T-cell (primary cell): Measurements from ENCODE around the gene NAXD. TPM values are rescaled to one million over a fixed set of nuclear protein-coding genes. Genes with fewer than 3 reads are reported as not detected.

Experiments used
- ATAC-seq, 4 experiments: fragments of 200-7000 bp in 3 of 4; fragments of 150-1000 bp in 1 of 4; cut with Tn5 transposase; replicated peaks in 1 of 4; 1 replicate in 3 of 4; 2 replicates in 1 of 4; pipeline ENCODE4 v1.10.0; 2021; ENCODE audit warnings: moderate library complexity in 3 of 4, mild to moderate bottlenecking in 2 of 4, moderate number of reproducible peaks in 1 of 4
- CTCF ChIA-PET, 2 donors: fragments of 300-600 bp; sonication (Branson Sonifier 250); formaldehyde crosslinking; loops; one replicate each; lab custom pipeline; 2022; ENCODE audit warnings: antibody characterized with exemption in 2 of 2; lab: Charles Lee
- POLR2A ChIA-PET, 2 donors: fragments of 300-600 bp; sonication (Branson Sonifier 250); formaldehyde crosslinking; loops; one replicate each; lab custom pipeline; 2022; ENCODE audit warnings: antibody characterized with exemption in 2 of 2; lab: Charles Lee
- DNase-seq, 35 experiments: peaks; one replicate each; pipeline versions ENCODE4 v3.0.0 to v3.0.0-alpha.2; 2013 to 2023
- H3K27ac ChIP-seq: one replicate; pipeline ENCODE4 v1.5.1; 2013; ENCODE audit warnings: low read length
- H3K27me3 ChIP-seq, 2 experiments: replicated peaks in 1 of 2; 1 replicate in 1 of 2; 2 replicates in 1 of 2; pipeline versions ENCODE4 v1.6.1 to v1.7.0; 2013; ENCODE audit warnings: low read length in 1 of 2, mixed read lengths in 1 of 2; ENCODE audit not compliant: control insufficient read depth in 2 of 2, insufficient read depth in 2 of 2; ENCODE audit errors: extremely low read depth in 1 of 2
- H3K36me3 ChIP-seq, 2 donors: 1 replicate in 1 of 2; 2 replicates in 1 of 2; pipeline versions ENCODE4 v1.6.1 to v1.7.0; 2013; ENCODE audit warnings: low read length in 1 of 2; ENCODE audit not compliant: control insufficient read depth in 2 of 2, insufficient read depth in 1 of 2; ENCODE audit errors: extremely low read depth in 1 of 2
- H3K4me1 ChIP-seq, 2 experiments: 1 replicate in 1 of 2; 2 replicates in 1 of 2; pipeline versions ENCODE4 v1.6.1 to v1.7.0; 2013; ENCODE audit warnings: low read length in 2 of 2, mixed read lengths in 1 of 2; ENCODE audit not compliant: insufficient read depth in 2 of 2, control insufficient read depth in 1 of 2; ENCODE audit errors: extremely low read depth in 1 of 2
- H3K4me3 ChIP-seq, 2 donors: 1 replicate in 1 of 2; 2 replicates in 1 of 2; pipeline versions ENCODE4 v1.5.1 to v1.7.0; 2013; ENCODE audit warnings: mild to moderate bottlenecking in 2 of 2, low read length in 1 of 2, moderate library complexity in 1 of 2; ENCODE audit not compliant: control insufficient read depth in 1 of 2; ENCODE audit errors: extremely low read depth in 1 of 2
- H3K9me3 ChIP-seq: 2 replicates; pipeline ENCODE4 v1.7.0; 2013
- H3K27ac Mint-ChIP-seq, 2 donors: one replicate each; pipeline ENCODE4 v1.8.0; 2020 to 2021; ENCODE audit warnings: mild to moderate bottlenecking in 2 of 2, mixed read lengths in 2 of 2
- H3K27me3 Mint-ChIP-seq, 2 donors: one replicate each; pipeline ENCODE4 v1.8.0; 2021 to 2022; ENCODE audit warnings: mixed read lengths in 2 of 2
- H3K36me3 Mint-ChIP-seq: one replicate; pipeline ENCODE4 v1.8.0; 2021; ENCODE audit warnings: mixed read lengths
- H3K4me1 Mint-ChIP-seq, 3 donors: one replicate each; pipeline ENCODE4 v1.8.0; 2020 to 2022; ENCODE audit warnings: mixed read lengths in 3 of 3, mild to moderate bottlenecking in 1 of 3
- H3K4me3 Mint-ChIP-seq, 3 donors: one replicate each; pipeline ENCODE4 v1.8.0; 2020 to 2022; ENCODE audit warnings: mild to moderate bottlenecking in 3 of 3, mixed read lengths in 3 of 3, moderate library complexity in 3 of 3
- H3K9me3 Mint-ChIP-seq, 3 donors: one replicate each; pipeline ENCODE4 v1.8.0; 2020 to 2022; ENCODE audit warnings: mixed read lengths in 3 of 3
- whole genome bisulfite sequencing: methylation state at CpG from one replicate; pipeline ENCODE4 v1.1.5; 2013; ENCODE audit warnings: missing lambda C conversion rate; ENCODE audit not compliant: insufficient coverage; 5-methylcytosine and 5-hydroxymethylcytosine counted together
- total RNA-seq, 35 experiments: library from RNA in 6 of 35; stranded (reverse) in 6 of 35; fragments of 120-200 nt in 1 of 35; gene quantifications; one replicate each; pipeline versions ENCODE4 v1.2.1 to v1.2.4 and lab custom pipeline; 2013 to 2026

Gene NAXD
- total RNA-seq, 5 donors from 2014 or later (not counting 1 experiment from before 2014, with no cell fraction given) = 22.2 to 34.3 (median 29.2) TPM

DNA sequence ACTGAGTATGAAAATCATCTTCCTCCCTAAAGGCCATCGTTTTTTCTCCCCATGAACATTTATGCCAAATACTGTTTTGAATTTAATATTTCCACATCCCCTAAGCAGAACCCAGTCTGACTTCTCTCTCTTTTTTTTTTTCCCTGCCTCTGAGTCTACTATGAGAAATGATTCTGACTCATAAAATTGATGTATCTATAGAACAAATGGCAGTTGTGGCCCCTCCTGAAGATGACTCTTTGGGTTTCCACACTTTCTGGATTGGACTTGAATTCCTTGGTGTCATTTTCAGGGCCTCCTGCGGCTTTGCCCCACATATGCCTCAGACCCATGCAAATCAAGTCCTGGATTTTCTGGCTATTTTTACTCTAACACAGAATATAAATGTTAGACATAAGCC is 22.7 kb upstream of the NAXD start:
- H3K27ac Mint-ChIP-seq = no peak overlapping the region
- H3K4me3 ChIP-seq = no peak overlapping the region
- peaks cover 0 to 8% of the 10 kb centered on the region in 2 experiments for H3K27me3 ChIP-seq
- no peak overlapping the region for H3K4me3 Mint-ChIP-seq
- H3K4me1 Mint-ChIP-seq = peaks cover 0 to 2% (median 0%) of the 10 kb centered on the region in 3 donors
- peaks cover 0 to 5% of the 10 kb centered on the region in 2 donors for H3K27me3 Mint-ChIP-seq
- POLR2A ChIA-PET = no interaction called here
- ATAC-seq (no peak), DNase-seq (no peak)
- H3K36me3 ChIP-seq = no peaks in the 10 kb centered on the region
- CTCF ChIA-PET = interaction anchor here in 1 of 2 donors (0.7 kb wide), 1 partner anchor 250 kb away, joined by 4 read pairs; no protein-coding TSS in a partner anchor
- H3K36me3 Mint-ChIP-seq = no peaks in the 10 kb centered on the region
- no CpG with 5 or more reads among the region's 2 CpGs for WGBS
- no peaks in the 10 kb centered on the region for H3K4me1 ChIP-seq
- no peak overlapping the region for H3K27ac ChIP-seq
- H3K9me3 ChIP-seq = no peaks in the 10 kb centered on the region
- no peaks in the 10 kb centered on the region for H3K9me3 Mint-ChIP-seq

DNA sequence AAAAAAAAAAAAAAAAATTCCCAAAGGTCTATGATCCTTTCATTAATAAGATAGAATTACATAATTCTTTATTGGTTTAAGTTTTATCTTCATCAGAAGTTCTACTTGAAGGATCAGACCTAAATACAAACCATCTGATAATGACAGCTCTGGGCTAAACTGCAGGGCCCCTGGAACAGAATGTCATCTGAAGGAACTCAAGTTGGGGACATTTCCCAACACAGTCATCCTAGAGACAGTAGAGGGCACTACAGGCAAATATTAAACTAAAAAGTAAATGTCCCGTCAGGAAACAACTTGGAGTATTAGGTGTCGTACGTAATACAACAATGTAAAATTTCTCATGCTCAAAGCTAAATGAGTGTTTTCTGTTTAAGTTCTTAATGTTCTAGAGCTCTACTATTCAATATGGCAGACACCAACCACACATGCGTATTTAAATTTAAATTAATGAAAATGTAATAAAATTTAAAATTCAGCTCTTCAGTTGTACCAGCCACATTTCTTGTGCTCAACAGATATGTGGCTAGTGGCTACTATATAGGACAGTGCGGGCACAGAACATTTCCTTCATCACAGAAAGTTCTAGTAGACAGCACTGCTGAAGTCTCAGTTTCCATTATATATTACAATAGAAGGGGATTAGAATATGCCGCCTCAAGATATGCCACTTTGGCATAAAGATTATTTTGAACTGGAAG is 21.8 kb upstream of the NAXD start:
- ChIA-PET CTCF (interaction anchor here in 1 of 2 donors (0.5 to 0.7 kb wide), 3 partner anchors 108 to 548 kb away, joined by 3 to 4 read pairs (median 3); no protein-coding TSS in a partner anchor), POLR2A (no interaction called here)
- H3K36me3 Mint-ChIP-seq = no peaks in the 10 kb centered on the region
- WGBS = no CpG with 5 or more reads among the region's 6 CpGs
- ATAC-seq (peak in 3 of 4 experiments; percentile 30 to 69 (median 61)), DNase-seq (peak in 2 of 35 experiments; percentile 3 to 61)
- no peak overlapping the region for H3K4me3 Mint-ChIP-seq
- Histone ChIP-seq H3K4me3 (no peak overlapping the region), H3K27me3 (peaks cover 0 to 8% of the 10 kb centered on the region in 2 experiments), H3K4me1 (no peaks in the 10 kb centered on the region), H3K36me3 (no peaks in the 10 kb centered on the region), H3K9me3 (no peaks in the 10 kb centered on the region), H3K27ac (no peak overlapping the region)
- H3K4me1 Mint-ChIP-seq = peaks cover 0 to 2% (median 0%) of the 10 kb centered on the region in 3 donors
- H3K27me3 Mint-ChIP-seq = peaks cover 0 to 5% of the 10 kb centered on the region in 2 donors
- H3K27ac Mint-ChIP-seq = no peak overlapping the region
- no peaks in the 10 kb centered on the region for H3K9me3 Mint-ChIP-seq

DNA sequence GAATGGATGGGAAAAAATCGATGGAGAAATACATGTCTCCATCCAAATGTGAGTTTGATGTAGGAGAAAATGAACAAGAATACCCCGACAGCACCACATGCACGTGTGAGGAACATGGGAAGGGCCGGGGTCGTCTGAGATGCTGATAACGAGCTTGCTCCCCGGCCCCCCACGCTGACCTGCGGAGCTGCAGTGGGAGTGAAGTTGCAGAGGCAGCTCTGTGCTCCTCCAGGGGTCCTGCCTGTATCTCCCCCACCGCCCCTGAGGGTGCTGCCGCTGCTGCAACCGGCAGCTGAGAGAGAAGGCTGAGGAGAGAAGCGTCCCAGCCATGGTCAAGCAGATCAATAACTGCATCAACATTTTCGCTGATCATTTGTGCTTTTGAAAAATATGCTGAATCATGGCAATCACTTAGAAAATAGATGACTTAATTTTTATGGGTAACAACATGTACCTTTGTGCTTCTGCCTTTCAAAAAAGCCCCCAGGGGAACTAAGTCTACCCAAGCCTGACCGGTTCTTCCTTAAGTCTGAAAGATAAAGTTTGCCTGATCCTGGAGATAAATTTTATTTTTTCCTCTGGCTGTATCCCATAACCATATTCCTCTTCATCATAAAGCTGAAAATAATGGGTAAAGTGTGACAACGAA is 18.2 kb upstream of the NAXD start:
- Histone ChIP-seq H3K4me1 (no peaks in the 10 kb centered on the region), H3K36me3 (no peaks in the 10 kb centered on the region), H3K27ac (no peak overlapping the region), H3K9me3 (no peaks in the 10 kb centered on the region), H3K27me3 (peaks cover 0 to 3% of the 10 kb centered on the region in 2 experiments), H3K4me3 (no peak overlapping the region)
- no peak for DNase-seq
- Mint-ChIP-seq H3K27ac (no peak overlapping the region), H3K4me3 (no peak overlapping the region), H3K36me3 (no peaks in the 10 kb centered on the region), H3K9me3 (no peaks in the 10 kb centered on the region), H3K4me1 (peaks cover 0 to 2% (median 0%) of the 10 kb centered on the region in 3 donors), H3K27me3 (peaks cover 2 to 4% of the 10 kb centered on the region in 2 donors)
- no peak for ATAC-seq
- WGBS = 83% methylated on average over 10 of the region's 16 CpGs
- ChIA-PET POLR2A (interaction anchor here in 1 of 2 donors (0.6 kb wide), 1 partner anchor 57 kb away, joined by 7 read pairs; no protein-coding TSS in a partner anchor), CTCF (interaction anchor here in 1 of 2 donors (0.7 kb wide), 1 partner anchor 490 kb away, joined by 3 read pairs; no protein-coding TSS in a partner anchor)

DNA sequence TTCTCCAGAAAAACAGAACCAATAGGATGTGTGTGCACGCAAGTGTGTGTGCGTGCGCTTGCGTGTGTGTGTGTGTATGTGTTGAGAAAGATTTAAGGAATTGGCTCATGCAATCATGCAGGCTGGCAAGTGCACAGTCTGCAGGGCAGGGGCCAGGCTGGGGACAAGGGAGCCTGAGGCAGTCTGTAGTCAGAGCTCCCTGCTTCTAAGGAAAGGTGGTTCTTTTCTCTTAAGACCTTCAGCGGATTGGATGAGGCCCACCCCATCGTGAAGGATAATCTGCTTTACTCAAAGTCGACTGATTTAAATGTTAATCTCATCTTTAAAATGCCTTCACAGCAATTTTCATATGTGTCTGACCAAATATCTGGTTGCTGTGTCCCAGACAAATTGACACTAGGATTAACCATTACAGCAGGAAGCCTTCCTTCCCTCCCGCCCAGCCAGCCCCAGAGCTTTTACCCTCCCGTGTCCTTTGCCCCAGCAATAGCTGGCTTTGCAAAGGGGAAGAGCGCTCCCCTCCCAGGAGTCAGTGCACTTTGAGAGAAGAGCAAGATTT is 15.0 kb upstream of the NAXD start:
- H3K27ac ChIP-seq = no peak overlapping the region
- CTCF ChIA-PET = no interaction called here
- DNase-seq = no peak
- POLR2A ChIA-PET = no interaction called here
- H3K27me3 Mint-ChIP-seq = peaks cover 5 to 8% of the 10 kb centered on the region in 2 donors
- H3K9me3 ChIP-seq = no peaks in the 10 kb centered on the region
- no peak overlapping the region for H3K4me3 Mint-ChIP-seq
- H3K36me3 Mint-ChIP-seq = no peaks in the 10 kb centered on the region
- H3K9me3 Mint-ChIP-seq = no peaks in the 10 kb centered on the region
- 89% methylated on average over 5 of the region's 10 CpGs for WGBS
- H3K36me3 ChIP-seq = no peaks in the 10 kb centered on the region
- ATAC-seq = no peak
- H3K4me1 ChIP-seq = no peaks in the 10 kb centered on the region
- no peak overlapping the region for H3K27ac Mint-ChIP-seq
- H3K27me3 ChIP-seq = peaks cover 0 to 2% of the 10 kb centered on the region in 2 experiments
- H3K4me3 ChIP-seq = no peak overlapping the region
- no peaks in the 10 kb centered on the region for H3K4me1 Mint-ChIP-seq

DNA sequence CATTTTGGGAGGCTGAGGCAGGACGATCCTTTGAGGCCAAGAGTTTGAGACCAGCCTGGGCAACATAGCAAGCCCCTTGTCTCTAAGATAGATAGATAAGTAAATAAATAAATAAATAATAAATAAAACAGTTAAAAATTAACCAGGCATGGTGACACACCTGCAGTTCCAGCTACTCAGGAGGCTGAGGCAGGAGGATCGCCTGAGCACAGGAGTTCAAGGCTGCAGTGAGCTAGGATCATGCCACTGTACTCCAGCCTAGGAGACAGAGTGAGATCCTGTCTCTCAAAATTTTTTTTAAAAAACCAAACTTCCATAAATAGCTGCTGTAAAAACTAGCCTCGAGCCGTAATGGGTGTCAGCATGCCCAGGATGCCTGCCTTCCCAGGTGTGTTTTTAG is 14.4 kb upstream of the NAXD start:
- ChIA-PET POLR2A (no interaction called here), CTCF (no interaction called here)
- Mint-ChIP-seq H3K36me3 (no peaks in the 10 kb centered on the region), H3K4me1 (no peaks in the 10 kb centered on the region), H3K9me3 (no peaks in the 10 kb centered on the region), H3K27ac (no peak overlapping the region), H3K4me3 (no peak overlapping the region), H3K27me3 (peaks cover 5 to 8% of the 10 kb centered on the region in 2 donors)
- DNase-seq (no peak), ATAC-seq (no peak)
- Histone ChIP-seq H3K27ac (no peak overlapping the region), H3K27me3 (peaks cover 0 to 2% of the 10 kb centered on the region in 2 experiments), H3K4me3 (no peak overlapping the region), H3K4me1 (no peaks in the 10 kb centered on the region), H3K36me3 (no peaks in the 10 kb centered on the region), H3K9me3 (no peaks in the 10 kb centered on the region)
- 68% methylated on average over 3 of the region's 4 CpGs for WGBS

DNA sequence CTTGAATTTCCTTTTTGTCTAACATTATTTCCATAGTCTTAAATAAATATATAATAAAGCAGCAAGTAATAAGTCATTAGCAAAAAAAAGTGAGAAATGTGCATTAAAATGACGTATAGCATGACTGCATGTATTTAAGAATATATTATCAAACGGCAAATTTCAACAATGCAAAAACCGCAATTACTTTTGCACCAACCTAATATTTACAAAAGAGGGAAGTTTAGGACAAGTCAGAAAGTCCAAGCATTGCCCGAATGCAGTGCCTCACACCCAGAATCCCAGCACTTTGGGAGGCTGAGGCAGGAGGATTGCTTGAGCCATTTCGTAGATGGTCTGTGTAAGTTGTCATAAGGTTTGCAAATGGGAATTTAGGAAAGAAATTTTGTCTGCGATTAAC is 10.2 kb upstream of the NAXD start:
- Histone ChIP-seq H3K9me3 (no peaks in the 10 kb centered on the region), H3K27me3 (peaks cover 0 to 2% of the 10 kb centered on the region in 2 experiments), H3K4me3 (no peak overlapping the region), H3K27ac (no peak overlapping the region), H3K4me1 (no peaks in the 10 kb centered on the region), H3K36me3 (no peaks in the 10 kb centered on the region)
- CTCF ChIA-PET = no interaction called here
- Mint-ChIP-seq H3K27ac (no peak overlapping the region), H3K4me3 (no peak overlapping the region), H3K27me3 (peaks cover 5 to 8% of the 10 kb centered on the region in 2 donors), H3K36me3 (no peaks in the 10 kb centered on the region), H3K4me1 (no peaks in the 10 kb centered on the region), H3K9me3 (no peaks in the 10 kb centered on the region)
- no peak for DNase-seq
- no peak for ATAC-seq
- no CpG with 5 or more reads among the region's 6 CpGs for WGBS
- POLR2A ChIA-PET = no interaction called here
